Measurements from ENCODE around the gene C1QTNF7.

The C1QTNF7 gene

GRCh38 chr4:15482842-15483241 is 55.0 kb downstream of the C1QTNF7 start:
- Histone ChIP-seq H3K4me3 (replicated peaks; ENCODE audit: low read depth, low read length) (no peak overlapping the region), H3K27me3 (replicated peaks; ENCODE audit: control insufficient read depth, insufficient read depth, low read length) (no peaks in the 10 kb centered on the region), H3K36me3 (ENCODE audit: control insufficient read depth, insufficient read depth, low read length) (no peaks in the 10 kb centered on the region)
- DNase-seq (ENCODE audit: extremely low read depth, insufficient read length), result no peak
- TF ChIP-seq, protein P1, sequence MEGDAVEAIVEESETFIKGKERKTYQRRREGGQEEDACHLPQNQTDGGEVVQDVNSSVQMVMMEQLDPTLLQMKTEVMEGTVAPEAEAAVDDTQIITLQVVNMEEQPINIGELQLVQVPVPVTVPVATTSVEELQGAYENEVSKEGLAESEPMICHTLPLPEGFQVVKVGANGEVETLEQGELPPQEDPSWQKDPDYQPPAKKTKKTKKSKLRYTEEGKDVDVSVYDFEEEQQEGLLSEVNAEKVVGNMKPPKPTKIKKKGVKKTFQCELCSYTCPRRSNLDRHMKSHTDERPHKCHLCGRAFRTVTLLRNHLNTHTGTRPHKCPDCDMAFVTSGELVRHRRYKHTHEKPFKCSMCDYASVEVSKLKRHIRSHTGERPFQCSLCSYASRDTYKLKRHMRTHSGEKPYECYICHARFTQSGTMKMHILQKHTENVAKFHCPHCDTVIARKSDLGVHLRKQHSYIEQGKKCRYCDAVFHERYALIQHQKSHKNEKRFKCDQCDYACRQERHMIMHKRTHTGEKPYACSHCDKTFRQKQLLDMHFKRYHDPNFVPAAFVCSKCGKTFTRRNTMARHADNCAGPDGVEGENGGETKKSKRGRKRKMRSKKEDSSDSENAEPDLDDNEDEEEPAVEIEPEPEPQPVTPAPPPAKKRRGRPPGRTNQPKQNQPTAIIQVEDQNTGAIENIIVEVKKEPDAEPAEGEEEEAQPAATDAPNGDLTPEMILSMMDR (IDR thresholded peaks at IDR 0.05; ENCODE audit: insufficient read depth, low read length, poor library complexity, severe bottlenecking), result no peak

- TF ChIP-seq, protein P1 (IDR thresholded peaks at IDR 0.05; ENCODE audit: insufficient read depth, low read length, poor library complexity, severe bottlenecking), result no peak
- no peak overlapping the region for H3K4me3 ChIP-seq (replicated peaks; ENCODE audit: low read depth, low read length)
- H3K27me3 ChIP-seq (replicated peaks; ENCODE audit: control insufficient read depth, insufficient read depth, low read length), result no peaks in the 10 kb centered on the region; the same call in 1 of the 2 replicates
- H3K36me3 ChIP-seq (ENCODE audit: control insufficient read depth, insufficient read depth, low read length), result no peaks in the 10 kb centered on the region
- no peak for DNase-seq (ENCODE audit: extremely low read depth, insufficient read length)
Observed at GRCh38 chr4:15488136-15488535, 60.3 kb downstream of the C1QTNF7 start.

GRCh38 chr4:15488658-15489470 is 61.0 kb downstream of the C1QTNF7 start:
- no peak for DNase-seq (ENCODE audit: extremely low read depth, insufficient read length)
- TF ChIP-seq, protein P1 (IDR thresholded peaks at IDR 0.05; ENCODE audit: insufficient read depth, low read length, poor library complexity, severe bottlenecking), result no peak
- no peak overlapping the region for H3K4me3 ChIP-seq (replicated peaks; ENCODE audit: low read depth, low read length)
- H3K36me3 ChIP-seq (ENCODE audit: control insufficient read depth, insufficient read depth, low read length), result no peaks in the 10 kb centered on the region
- H3K27me3 ChIP-seq (replicated peaks; ENCODE audit: control insufficient read depth, insufficient read depth, low read length), result no peaks in the 10 kb centered on the region; the same call in 1 of the 2 replicates

DNA sequence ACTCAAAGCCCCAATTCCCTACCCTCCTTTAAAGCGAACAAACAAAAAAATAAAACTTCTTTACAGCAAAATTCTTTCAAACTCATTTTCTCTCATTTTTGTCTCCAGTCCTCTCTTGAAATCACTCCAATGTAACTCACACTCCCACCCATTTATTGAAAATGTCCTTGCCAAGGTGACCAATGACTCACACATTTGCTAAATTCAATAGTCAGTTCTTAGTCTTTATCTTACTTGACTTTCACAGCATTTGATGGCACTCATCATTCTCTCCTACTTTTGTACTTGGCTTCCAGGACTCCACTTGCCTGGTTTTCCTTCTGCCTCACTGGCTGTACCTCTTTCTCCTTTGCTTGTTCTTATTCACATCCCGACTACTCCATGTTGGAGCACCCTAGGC is 61.7 kb downstream of the C1QTNF7 start:
- H3K4me3 ChIP-seq (replicated peaks; ENCODE audit: low read depth, low read length), result no peak overlapping the region
- no peaks in the 10 kb centered on the region for H3K36me3 ChIP-seq (ENCODE audit: control insufficient read depth, insufficient read depth, low read length)
- no peak for DNase-seq (ENCODE audit: extremely low read depth, insufficient read length)
- TF ChIP-seq, protein P1 (IDR thresholded peaks at IDR 0.05; ENCODE audit: insufficient read depth, low read length, poor library complexity, severe bottlenecking), result no peak
- no peaks in the 10 kb centered on the region; the same call in 1 of the 2 replicates for H3K27me3 ChIP-seq (replicated peaks; ENCODE audit: control insufficient read depth, insufficient read depth, low read length)

GRCh38 chr4:15493411-15493810 is 65.6 kb downstream of the C1QTNF7 start:
- DNase-seq (ENCODE audit: extremely low read depth, insufficient read length), result no peak
- TF ChIP-seq, protein P1 (IDR thresholded peaks at IDR 0.05; ENCODE audit: insufficient read depth, low read length, poor library complexity, severe bottlenecking), result no peak
- no peaks in the 10 kb centered on the region; the same call in 1 of the 2 replicates for H3K27me3 ChIP-seq (replicated peaks; ENCODE audit: control insufficient read depth, insufficient read depth, low read length)
- H3K36me3 ChIP-seq (ENCODE audit: control insufficient read depth, insufficient read depth, low read length), result no peaks in the 10 kb centered on the region
- H3K4me3 ChIP-seq (replicated peaks; ENCODE audit: low read depth, low read length), result no peak overlapping the region
